Measurements from ENCODE around the gene UBE4A. TPM values are rescaled to one million over a fixed set of nuclear protein-coding genes. Genes with fewer than 3 reads are reported as not detected.

UBE4A gene
- total RNA-seq, 3 donors from 2014 or later = 42.3 to 50.1 (median 46.1) TPM

GRCh38 chr11:118417801-118418200, 58.4 kb downstream of the UBE4A start:
- TF ChIP-seq, protein P1, sequence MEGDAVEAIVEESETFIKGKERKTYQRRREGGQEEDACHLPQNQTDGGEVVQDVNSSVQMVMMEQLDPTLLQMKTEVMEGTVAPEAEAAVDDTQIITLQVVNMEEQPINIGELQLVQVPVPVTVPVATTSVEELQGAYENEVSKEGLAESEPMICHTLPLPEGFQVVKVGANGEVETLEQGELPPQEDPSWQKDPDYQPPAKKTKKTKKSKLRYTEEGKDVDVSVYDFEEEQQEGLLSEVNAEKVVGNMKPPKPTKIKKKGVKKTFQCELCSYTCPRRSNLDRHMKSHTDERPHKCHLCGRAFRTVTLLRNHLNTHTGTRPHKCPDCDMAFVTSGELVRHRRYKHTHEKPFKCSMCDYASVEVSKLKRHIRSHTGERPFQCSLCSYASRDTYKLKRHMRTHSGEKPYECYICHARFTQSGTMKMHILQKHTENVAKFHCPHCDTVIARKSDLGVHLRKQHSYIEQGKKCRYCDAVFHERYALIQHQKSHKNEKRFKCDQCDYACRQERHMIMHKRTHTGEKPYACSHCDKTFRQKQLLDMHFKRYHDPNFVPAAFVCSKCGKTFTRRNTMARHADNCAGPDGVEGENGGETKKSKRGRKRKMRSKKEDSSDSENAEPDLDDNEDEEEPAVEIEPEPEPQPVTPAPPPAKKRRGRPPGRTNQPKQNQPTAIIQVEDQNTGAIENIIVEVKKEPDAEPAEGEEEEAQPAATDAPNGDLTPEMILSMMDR (IDR thresholded peaks at IDR 0.05) = no peak
- intact Hi-C loops (cut with DNase I, micrococcal nuclease) = no loop called here
- H3K4me1 ChIP-seq (ENCODE audit: low read depth) = peaks cover 9% of the 10 kb centered on the region

GRCh38 chr11:118418766-118419165, 59.4 kb downstream of the UBE4A start:
- H3K4me3 ChIP-seq = no peak overlapping the region
- TF ChIP-seq, protein P1 (IDR thresholded peaks at IDR 0.05) = no peak
- H3K36me3 ChIP-seq (ENCODE audit: low read depth) = no peaks in the 10 kb centered on the region
- DNase-seq (no peak), ATAC-seq (peak; percentile 89)
- no peaks in the 10 kb centered on the region for H3K9me3 ChIP-seq
- intact Hi-C loops (cut with DNase I, micrococcal nuclease) = no loop called here
- peaks cover 9% of the 10 kb centered on the region for H3K4me1 ChIP-seq (ENCODE audit: low read depth)

More at GRCh38 chr11:118417801-118418200, 58.4 kb downstream of the UBE4A start:
- Histone ChIP-seq H3K36me3 (ENCODE audit: low read depth) (no peaks in the 10 kb centered on the region), H3K4me3 (no peak overlapping the region), H3K9me3 (no peaks in the 10 kb centered on the region)
- ATAC-seq (no peak), DNase-seq (no peak)

- Histone ChIP-seq H3K36me3 (ENCODE audit: low read depth) (no peaks in the 10 kb centered on the region), H3K4me1 (ENCODE audit: low read depth) (no peaks in the 10 kb centered on the region), H3K9me3 (no peaks in the 10 kb centered on the region), H3K4me3 (no peak overlapping the region)
- DNase-seq (no peak), ATAC-seq (no peak)
- TF ChIP-seq, protein P1 (IDR thresholded peaks at IDR 0.05) = no peak
- intact Hi-C loops (cut with DNase I, micrococcal nuclease) = no loop called here
Observed at GRCh38 chr11:118427707-118428106, 68.3 kb downstream of the UBE4A start.

- intact Hi-C loops (cut with DNase I, micrococcal nuclease) = no loop called here
- Histone ChIP-seq H3K4me3 (no peak overlapping the region), H3K4me1 (ENCODE audit: low read depth) (peaks cover 4% of the 10 kb centered on the region), H3K9me3 (no peaks in the 10 kb centered on the region), H3K36me3 (ENCODE audit: low read depth) (no peaks in the 10 kb centered on the region)
- DNase-seq (no peak), ATAC-seq (no peak)
- TF ChIP-seq, protein P1 (IDR thresholded peaks at IDR 0.05) = no peak
Observed at GRCh38 chr11:118430956-118431355, 71.6 kb downstream of the UBE4A start.

DNA sequence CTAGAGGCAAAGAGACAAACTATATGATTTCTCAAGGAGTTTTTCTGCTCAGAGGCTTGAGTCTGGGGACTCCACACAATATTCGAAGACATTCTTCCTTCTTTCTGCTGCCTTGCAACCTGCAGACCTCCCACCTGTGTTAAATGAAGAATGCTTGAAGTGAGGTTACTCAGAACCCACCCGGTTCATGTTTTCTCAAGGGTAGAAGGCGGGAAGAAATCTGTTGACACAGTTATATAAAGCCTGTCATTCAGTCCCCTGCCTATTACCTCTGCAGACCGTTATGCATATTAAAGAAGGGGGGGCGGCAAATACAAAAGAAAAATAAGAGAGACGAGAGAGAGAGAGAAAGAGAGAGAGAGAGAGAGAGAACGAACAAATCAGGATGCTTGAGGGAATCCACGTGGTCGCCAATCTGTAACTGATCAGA, 74.7 kb downstream of the UBE4A start:
- Histone ChIP-seq H3K4me1 (ENCODE audit: low read depth) (peaks cover 9% of the 10 kb centered on the region), H3K4me3 (no peak overlapping the region), H3K36me3 (ENCODE audit: low read depth) (no peaks in the 10 kb centered on the region), H3K9me3 (no peaks in the 10 kb centered on the region)
- DNase-seq (no peak), ATAC-seq (no peak)
- TF ChIP-seq, protein P1 (IDR thresholded peaks at IDR 0.05) = no peak
- intact Hi-C loops (cut with DNase I, micrococcal nuclease) = no loop called here

Data from mucosa of descending colon (tissue), 3 donors.